Gastrocnemius medialis (tissue), 4 donors: Measurements from ENCODE around the gene ADARB1. TPM values are rescaled to one million over a fixed set of nuclear protein-coding genes. Genes with fewer than 3 reads are reported as not detected.

Experiments used
- ATAC-seq, 2 donors: fragments of 150-250 bp; one replicate each; pipeline ENCODE4 v1.9.1; 2016
- DNase-seq, 2 donors: peaks; one replicate each; pipeline ENCODE4 v3.0.0-alpha.2; 2019
- H3K27ac ChIP-seq, 4 donors: fragments of 200-600 bp; sonication (generic); 1 replicate in 1 of 4; 2 replicates in 3 of 4; pipeline ENCODE4 v1.5.1; 2016 to 2018; ENCODE audit warnings: mild to moderate bottlenecking in 2 of 4, moderate library complexity in 1 of 4
- H3K27me3 ChIP-seq, 3 donors: fragments of 200-600 bp; sonication (generic) in 2 of 3; 1 replicate in 1 of 3; 2 replicates in 2 of 3; pipeline versions ENCODE4 v1.5.1 to v1.6.0; 2016 to 2019; ENCODE audit warnings: mild to moderate bottlenecking in 1 of 3, moderate library complexity in 1 of 3
- H3K36me3 ChIP-seq, 2 donors: fragments of 200-600 bp; sonication (generic) in 1 of 2; one replicate each; pipeline ENCODE4 v1.5.1; 2017 to 2018
- H3K4me1 ChIP-seq, 2 donors: fragments of 200-600 bp; sonication (generic) in 1 of 2; one replicate each; pipeline ENCODE4 v1.5.1; 2016 to 2017; ENCODE audit warnings: mild to moderate bottlenecking in 2 of 2
- H3K4me3 ChIP-seq, 4 donors: fragments of 200-600 bp; sonication (generic) in 3 of 4; 1 replicate in 1 of 4; 2 replicates in 3 of 4; pipeline ENCODE4 v1.5.1; 2016 to 2019; ENCODE audit warnings: mild to moderate bottlenecking in 2 of 4
- H3K9me3 ChIP-seq, 3 donors: fragments of 200-600 bp; sonication (generic) in 2 of 3; 1 replicate in 1 of 3; 2 replicates in 2 of 3; pipeline ENCODE4 v1.5.1; 2016 to 2019
- CTCF ChIP-seq, 5 experiments: fragments of 450-650 bp in 3 of 5; fragments of 200-600 bp in 2 of 5; sonication (generic) in 2 of 5; IDR thresholded peaks in 4 of 5; conservative IDR thresholded peaks in 1 of 5; 1 replicate in 4 of 5; 2 replicates in 1 of 5; pipeline ENCODE4 v1.5.1; 2016 to 2019; ENCODE audit warnings: antibody characterized with exemption in 5 of 5, mild to moderate bottlenecking in 3 of 5, moderate library complexity in 3 of 5
- POLR2A ChIP-seq, 2 donors: fragments of 450-650 bp; IDR thresholded peaks; one replicate each; pipeline ENCODE4 v1.6.1; 2017; ENCODE audit warnings: antibody characterized with exemption in 2 of 2, mild to moderate bottlenecking in 2 of 2, moderate library complexity in 2 of 2
- in situ Hi-C, 4 donors: fragments of 200-750 bp; cut with MboI; loops; one replicate each; pipeline versions ENCODE4 v1.15.0 to v1.8.0; 2017; ENCODE audit warnings: low sequenced_read_pairs in 4 of 4
- intact Hi-C: fragments of 100-400 bp; cut with DNase I; formaldehyde crosslinking; loops from one replicate; pipeline ENCODE4 v1.15.1; 2023; ENCODE audit warnings: low total_unique reads
- total RNA-seq, 4 donors: library from RNA; depleted of rRNA; stranded (reverse); fragments of >200 nt; gene quantifications; one replicate each; pipeline versions ENCODE4 v1.1.0 to v1.2.3, GENCODE V29; 2016

The ADARB1 gene
- total RNA-seq, 4 donors from 2014 or later = 5.9 to 11.5 (median 6.9) TPM

- Histone ChIP-seq H3K4me1 (peaks cover 3 to 8% of the 10 kb centered on the region in 2 donors), H3K27ac (no peak overlapping the region), H3K36me3 (no peaks in the 10 kb centered on the region), H3K4me3 (no peak overlapping the region), H3K27me3 (peaks cover 17 to 18% (median 17%) of the 10 kb centered on the region in 3 donors), H3K9me3 (no peaks in the 10 kb centered on the region)
- in situ Hi-C loops = no loop called here
- no peak for DNase-seq
- TF ChIP-seq CTCF (IDR thresholded peaks at IDR 0.05 in 4 of 5, conservative IDR thresholded peaks at IDR 0.05 in 1 of 5) (no peak), POLR2A (IDR thresholded peaks at IDR 0.05) (no peak)
- ATAC-seq = no peak
- intact Hi-C loops = no loop called here
Observed at GRCh38 chr21:45250272-45250671, 175.9 kb downstream of the ADARB1 start.

- H3K36me3 ChIP-seq = no peaks in the 10 kb centered on the region
- H3K27me3 ChIP-seq = peaks cover 18 to 20% (median 18%) of the 10 kb centered on the region in 3 donors
- H3K4me1 ChIP-seq = peaks cover 3 to 8% of the 10 kb centered on the region in 2 donors
- no peak overlapping the region for H3K27ac ChIP-seq
- ATAC-seq (no peak), DNase-seq (no peak)
- TF ChIP-seq POLR2A (IDR thresholded peaks at IDR 0.05) = no peak
- no peak overlapping the region for H3K4me3 ChIP-seq
- intact Hi-C loops = no loop called here
- H3K9me3 ChIP-seq = no peaks in the 10 kb centered on the region
- in situ Hi-C loops = no loop called here
Observed at GRCh38 chr21:45250914-45251634, 176.7 kb downstream of the ADARB1 start.

GRCh38 chr21:45251635-45252447 lies 177.5 kb downstream of the ADARB1 start:
- Histone ChIP-seq H3K36me3 (no peaks in the 10 kb centered on the region), H3K4me1 (peaks cover 3 to 8% of the 10 kb centered on the region in 2 donors), H3K27ac (no peak overlapping the region), H3K9me3 (no peaks in the 10 kb centered on the region), H3K27me3 (peaks cover 18 to 23% (median 19%) of the 10 kb centered on the region in 3 donors), H3K4me3 (no peak overlapping the region)
- ATAC-seq (no peak), DNase-seq (no peak)
- intact Hi-C loops (no loop called here), in situ Hi-C loops (no loop called here)
- TF ChIP-seq POLR2A (IDR thresholded peaks at IDR 0.05) (no peak), CTCF (IDR thresholded peaks at IDR 0.05 in 4 of 5, conservative IDR thresholded peaks at IDR 0.05 in 1 of 5) (no peak)

GRCh38 chr21:45252448-45252925 lies 178.1 kb downstream of the ADARB1 start:
- intact Hi-C loops (no loop called here), in situ Hi-C loops (no loop called here)
- Histone ChIP-seq H3K27me3 (peaks cover 16 to 22% (median 19%) of the 10 kb centered on the region in 3 donors), H3K27ac (no peak overlapping the region), H3K4me1 (peaks cover 3 to 8% of the 10 kb centered on the region in 2 donors), H3K36me3 (no peaks in the 10 kb centered on the region), H3K4me3 (no peak overlapping the region), H3K9me3 (no peaks in the 10 kb centered on the region)
- ATAC-seq = no peak
- TF ChIP-seq CTCF (IDR thresholded peaks at IDR 0.05 in 4 of 5, conservative IDR thresholded peaks at IDR 0.05 in 1 of 5) (no peak), POLR2A (IDR thresholded peaks at IDR 0.05) (no peak)
- no peak for DNase-seq

GRCh38 chr21:45253180-45253579 lies 178.8 kb downstream of the ADARB1 start:
- in situ Hi-C loops = no loop called here
- Histone ChIP-seq H3K9me3 (no peaks in the 10 kb centered on the region), H3K36me3 (no peaks in the 10 kb centered on the region), H3K4me1 (peaks cover 3 to 7% of the 10 kb centered on the region in 2 donors), H3K4me3 (no peak overlapping the region), H3K27ac (no peak overlapping the region), H3K27me3 (peaks cover 9 to 21% (median 16%) of the 10 kb centered on the region in 3 donors)
- no peak for TF ChIP-seq POLR2A (IDR thresholded peaks at IDR 0.05)
- TF ChIP-seq CTCF (IDR thresholded peaks at IDR 0.05 in 4 of 5, conservative IDR thresholded peaks at IDR 0.05 in 1 of 5) = no peak
- no peak for ATAC-seq
- no peak for DNase-seq
- intact Hi-C loops = no loop called here
